NCI-H748 treated with DMSO at 0.1 percent for 48 hours (cell line): ENCODE measurements around the gene WDR74.

Source experiments
- DNase-seq: peaks from one replicate; lab custom pipeline; 2025; lab: John Stamatoyannopoulos, UW

The WDR74 gene

DNA sequence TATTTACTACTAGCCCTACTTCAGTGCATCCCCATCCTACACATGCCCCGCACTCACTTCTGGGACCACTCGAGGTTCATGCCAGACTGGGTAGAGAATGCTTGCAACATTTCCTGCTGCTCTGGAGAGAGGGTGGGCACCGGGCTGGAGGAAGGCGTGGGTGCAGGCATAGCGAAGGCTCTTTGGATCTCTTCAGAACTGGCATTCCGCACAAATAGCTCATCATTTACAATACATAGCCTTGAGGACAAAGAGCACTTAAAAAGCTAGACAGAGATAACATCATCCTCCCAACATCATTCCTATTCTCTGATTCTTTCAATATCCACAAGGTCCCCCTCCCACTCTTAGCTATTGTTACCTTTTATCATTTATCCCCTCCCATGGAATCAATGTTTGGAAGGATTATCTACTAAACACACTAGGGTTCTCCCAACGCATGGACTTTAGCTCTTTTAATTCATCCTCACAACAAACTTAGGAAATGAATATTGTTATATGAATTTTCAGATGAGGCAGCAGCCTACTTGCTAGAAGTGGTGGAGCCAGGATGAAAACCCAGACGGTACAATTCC is 45.1 kb downstream of the WDR74 start:
- no peak for DNase-seq

DNA sequence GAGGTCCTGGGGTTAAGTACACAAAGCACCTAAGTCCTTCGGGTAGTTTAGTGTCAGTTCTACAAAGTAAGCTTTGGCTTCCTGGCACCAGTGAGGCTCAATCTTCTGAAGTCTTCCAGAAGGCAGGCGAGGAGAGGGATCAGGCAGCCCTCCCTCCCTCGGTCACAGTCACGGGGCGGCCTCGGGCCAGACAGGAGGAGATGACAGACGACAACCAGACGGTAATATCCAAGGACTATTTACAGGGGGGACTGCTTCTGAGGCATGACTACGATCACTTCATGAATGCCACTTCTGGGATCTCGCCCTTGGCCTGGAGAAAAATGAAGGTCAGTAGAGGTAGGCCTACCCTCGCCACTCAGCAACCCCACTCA is 47.2 kb downstream of the WDR74 start:
- DNase-seq, result no peak

DNA sequence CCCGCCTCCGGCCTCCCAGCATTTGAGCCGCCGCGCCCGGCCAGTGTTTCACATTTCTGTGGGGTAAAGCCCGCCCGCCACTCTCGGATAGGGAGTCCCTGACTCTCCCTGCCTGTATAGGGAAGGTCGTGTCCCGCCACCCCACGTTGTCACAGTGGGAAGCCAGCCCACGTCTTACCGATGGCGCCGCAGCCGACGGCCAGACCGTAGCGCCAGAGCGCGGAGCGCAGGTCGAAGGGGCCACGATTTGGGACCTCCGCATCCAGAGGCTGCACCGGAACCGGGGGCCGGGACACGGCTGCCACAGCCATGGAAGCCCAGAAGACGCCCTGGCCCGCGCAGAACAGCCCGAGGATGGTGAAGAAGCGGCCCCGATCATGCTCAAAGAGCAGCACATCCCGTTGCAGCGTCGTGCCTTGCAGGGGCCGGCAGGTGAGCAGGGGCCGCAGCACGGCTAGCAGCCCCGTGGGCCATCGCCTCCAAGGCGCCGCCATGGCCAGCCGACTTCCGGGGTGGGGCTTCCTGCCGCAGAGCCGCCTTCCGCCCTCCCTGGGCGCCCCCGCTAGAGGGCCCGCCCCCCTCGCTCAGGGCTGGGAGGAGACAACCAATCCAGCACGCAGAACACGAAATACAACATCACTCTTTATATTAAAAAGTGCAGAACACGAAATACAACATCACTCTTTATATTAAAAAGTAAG is 47.7 kb downstream of the WDR74 start, which contains the start of gene TMEM223:
Gene TMEM223 (minus strand): TSS at position 506 of the 701 bp plus-strand sequence. CDS start 12 bp downstream, at position 494.
- DNase-seq, result peak; percentile 74

DNA sequence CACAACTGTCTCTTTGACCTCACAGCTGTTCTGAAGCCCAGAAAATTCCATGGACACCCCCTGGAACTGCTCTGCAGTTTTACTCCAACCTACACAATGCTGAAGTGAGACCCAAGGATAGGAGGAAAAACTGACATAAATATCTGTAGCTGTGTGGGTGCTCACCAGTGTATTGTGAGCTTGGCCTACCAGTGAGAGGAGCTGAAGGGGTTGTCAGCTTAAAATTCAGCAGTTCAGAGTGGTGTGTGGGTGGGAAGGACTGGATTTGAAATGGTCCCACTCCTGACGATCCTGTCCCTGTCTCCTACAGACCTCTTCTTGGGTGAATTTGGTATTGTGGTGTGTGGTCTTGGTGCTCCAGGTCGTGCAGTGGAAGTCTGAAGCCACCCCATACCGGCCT is 49.8 kb downstream of the WDR74 start:
- DNase-seq, result no peak

DNA sequence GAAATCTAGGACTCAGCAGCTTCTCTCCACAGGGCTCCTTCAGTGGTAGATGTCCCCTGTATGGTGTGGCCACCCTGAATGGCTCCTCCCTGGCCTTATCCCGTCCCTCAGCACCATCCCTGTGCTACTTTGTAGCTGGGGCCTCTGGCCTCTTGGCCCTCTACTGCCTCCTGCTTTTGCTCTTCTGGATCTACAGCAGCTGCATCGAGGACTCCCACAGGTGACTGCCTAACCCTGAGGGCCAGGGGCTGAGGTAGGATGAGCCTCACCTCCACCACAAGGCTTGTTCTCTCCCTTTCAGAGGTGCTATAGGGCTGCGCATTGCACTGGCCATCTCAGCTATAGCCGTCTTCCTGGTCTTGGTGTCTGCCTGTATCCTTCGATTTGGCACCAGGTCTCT is 50.4 kb downstream of the WDR74 start:
- no peak for DNase-seq

DNA sequence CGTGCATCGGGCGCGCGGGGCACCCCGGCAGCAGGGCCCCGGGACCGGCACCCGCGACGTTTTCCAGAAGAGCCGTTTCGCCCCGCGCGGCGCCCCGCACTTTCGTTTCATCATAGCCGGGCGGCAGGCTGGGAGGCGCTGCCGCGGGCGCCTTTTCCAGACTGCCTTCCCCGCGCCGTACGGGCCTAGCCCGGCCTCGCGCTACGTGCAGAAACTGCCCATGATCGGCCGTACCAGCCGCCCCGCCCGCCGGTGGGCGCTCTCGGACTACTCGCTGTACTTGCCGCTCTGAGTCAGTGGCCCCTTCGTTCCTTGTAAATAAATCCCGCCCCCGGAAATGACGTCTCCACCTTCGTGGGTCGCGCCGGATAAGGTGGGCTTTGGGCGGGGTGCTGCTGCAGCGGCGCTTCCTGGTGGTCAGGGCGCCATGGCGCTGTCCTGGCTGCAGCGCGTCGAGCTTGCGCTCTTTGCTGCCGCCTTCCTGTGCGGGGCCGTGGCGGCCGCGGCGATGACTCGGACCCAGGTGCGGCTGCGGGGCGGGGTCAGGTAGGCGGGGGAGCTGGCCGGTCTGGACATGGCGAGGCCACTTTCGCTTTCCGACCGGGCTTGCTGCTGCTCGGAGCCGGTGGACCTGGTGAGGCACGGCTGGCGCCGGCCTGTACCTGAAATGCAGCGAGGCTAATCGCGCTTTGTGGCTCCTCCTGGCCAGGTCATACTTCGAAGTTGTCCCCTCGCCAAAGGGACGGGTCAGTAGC is 52.2 kb downstream of the WDR74 start, which contains the start of gene TMEM179B:
Gene TMEM179B (plus strand): TSS at position 398 of the 755 bp plus-strand sequence. CDS start 30 bp downstream, at position 428.
- DNase-seq, result peak; percentile 93

DNA sequence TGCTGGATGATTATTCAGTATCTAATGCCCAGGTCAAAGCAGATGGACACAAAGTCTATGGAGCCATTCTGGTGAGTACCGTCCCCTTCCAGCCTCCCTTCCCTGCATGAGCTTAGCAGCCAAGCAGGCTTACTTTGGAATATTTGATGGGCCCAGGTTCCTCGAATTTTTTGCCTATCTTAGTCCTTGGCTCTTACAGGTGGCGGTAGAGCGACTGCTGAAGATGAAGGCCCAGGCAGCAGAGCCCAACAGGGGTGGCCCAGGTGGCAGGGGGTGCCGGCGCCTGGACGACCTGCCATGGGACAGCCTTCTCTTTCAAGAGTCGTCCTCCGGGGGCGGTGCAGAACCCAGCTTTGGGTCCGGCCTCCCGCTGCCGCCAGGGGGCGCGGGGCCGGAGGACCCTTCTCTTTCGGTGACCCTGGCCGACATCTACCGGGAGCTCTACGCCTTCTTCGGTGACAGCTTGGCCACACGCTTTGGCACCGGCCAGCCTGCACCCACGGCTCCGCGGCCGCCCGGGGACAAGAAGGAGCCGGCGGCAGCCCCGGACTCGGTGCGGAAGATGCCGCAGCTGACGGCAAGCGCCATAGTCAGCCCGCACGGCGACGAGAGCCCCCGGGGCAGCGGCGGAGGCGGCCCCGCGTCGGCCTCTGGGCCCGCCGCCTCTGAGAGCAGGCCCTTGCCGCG is 52.9 kb downstream of the WDR74 start:
- DNase-seq, result peak; percentile 76
